SU-DHL-6 (cell line): ENCODE data around the gene SPHK2.

Experiments
- H2AFZ ChIP-seq: fragments of 200-600 bp; sonication (generic); 2 replicates; pipeline ENCODE4 v1.6.1; 2014; ENCODE audit warnings: low read depth, mild to moderate bottlenecking, moderate library complexity, mixed read lengths, antibody characterized with exemption, low read length; ENCODE audit not compliant: severe bottlenecking
- H3F3A ChIP-seq: fragments of 200-600 bp; shearing (Covaris generic); 2 replicates; pipeline ENCODE4 v1.6.0; 2016; ENCODE audit warnings: antibody characterized with exemption, mild to moderate bottlenecking; ENCODE audit not compliant: insufficient read depth
- H3K27ac ChIP-seq: fragments of 200-600 bp; sonication (generic); 2 replicates; pipeline ENCODE4 v1.5.1; 2016; ENCODE audit warnings: low read depth, mild to moderate bottlenecking, low read length, moderate library complexity, mixed read lengths
- H3K27me3 ChIP-seq: fragments of 200-600 bp; sonication (generic), shearing (Covaris generic); 2 replicates; pipeline ENCODE4 v1.6.0; 2014; ENCODE audit warnings: mild to moderate bottlenecking, low read length
- H3K36me3 ChIP-seq: fragments of 200-600 bp; sonication (generic); 2 replicates; pipeline ENCODE4 v1.6.1; 2014; ENCODE audit warnings: mild to moderate bottlenecking, low read length, mixed read lengths
- H3K4me2 ChIP-seq: fragments of 300-600, 200-600 bp; shearing (Covaris generic), sonication (generic); 2 replicates; pipeline ENCODE4 v1.6.0; 2014; ENCODE audit warnings: low read length, low read depth, mild to moderate bottlenecking; ENCODE audit not compliant: poor library complexity, severe bottlenecking
- H3K4me3 ChIP-seq: fragments of 200-600 bp; sonication (generic); 2 replicates; pipeline ENCODE4 v1.5.1; 2014; ENCODE audit warnings: antibody characterized with exemption, low read length, mild to moderate bottlenecking, mixed read lengths; ENCODE audit not compliant: insufficient read depth, poor library complexity, severe bottlenecking
- H3K79me2 ChIP-seq: fragments of 200-600 bp; sonication (generic); 2 replicates; pipeline ENCODE4 v1.6.1; 2014; ENCODE audit warnings: mild to moderate bottlenecking, low read length, moderate library complexity; ENCODE audit not compliant: insufficient read depth
- H3K9ac ChIP-seq: fragments of 200-600 bp; sonication (generic); 2 replicates; pipeline ENCODE4 v1.7.0; 2014; ENCODE audit warnings: mild to moderate bottlenecking, low read length
- H3K9me2 ChIP-seq: fragments of 200-600 bp; sonication (generic); replicated peaks from 2 replicates; pipeline ENCODE4 v1.6.1; 2014; ENCODE audit warnings: low read length; ENCODE audit not compliant: insufficient read depth
- H3K9me3 ChIP-seq: fragments of 200-600 bp; sonication (generic); 2 replicates; pipeline ENCODE4 v1.6.1; 2014; ENCODE audit warnings: low read length, mixed read lengths; ENCODE audit not compliant: insufficient read depth
- H4K20me1 ChIP-seq: fragments of 200-600 bp; sonication (generic); 2 replicates; pipeline ENCODE4 v1.6.1; 2014; ENCODE audit warnings: low read depth, mild to moderate bottlenecking, antibody characterized with exemption, low read length, moderate library complexity, mixed read lengths
- CTCF ChIP-seq: fragments of 200-600 bp; sonication (generic); IDR thresholded peaks from one replicate; pipeline ENCODE4 v1.5.1; 2017; ENCODE audit warnings: antibody characterized with exemption, mild to moderate bottlenecking, low read length, moderate library complexity; ENCODE audit not compliant: insufficient read depth, poor library complexity, severe bottlenecking
- EZH2phosphoT487 ChIP-seq: fragments of 200-600 bp; sonication (generic), shearing (Covaris generic); conservative IDR thresholded peaks from 2 replicates; pipeline ENCODE4 v1.6.1; 2018; ENCODE audit warnings: mild to moderate bottlenecking, antibody characterized with exemption, low read length, moderate library complexity, mixed read lengths

The SPHK2 gene

GRCh38 chr19:48673436-48674100 lies 54.3 kb downstream of the SPHK2 start:
- no peak overlapping the region for H3K4me3 ChIP-seq

GRCh38 chr19:48674216-48674809 lies 55.0 kb downstream of the SPHK2 start:
- Histone ChIP-seq H3F3A (no peaks in the 10 kb centered on the region), H3K4me3 (no peak overlapping the region), H3K27ac (no peak overlapping the region), H3K27me3 (no peaks in the 10 kb centered on the region), H3K79me2 (no peaks in the 10 kb centered on the region), H3K9me3 (no peaks in the 10 kb centered on the region), H4K20me1 (no peaks in the 10 kb centered on the region), H3K36me3 (no peaks in the 10 kb centered on the region), H3K9ac (no peak overlapping the region), H2AFZ (no peak overlapping the region), H3K4me2 (no peak overlapping the region), H3K9me2 (no peaks in the 10 kb centered on the region)
- no peak for TF ChIP-seq CTCF
- TF ChIP-seq EZH2phosphoT487, result no peak

More at GRCh38 chr19:48673436-48674100, 54.3 kb downstream of the SPHK2 start:
- Histone ChIP-seq H3K27me3 (no peaks in the 10 kb centered on the region), H3K79me2 (no peaks in the 10 kb centered on the region), H3K4me2 (no peak overlapping the region), H3K36me3 (no peaks in the 10 kb centered on the region), H4K20me1 (no peaks in the 10 kb centered on the region), H3K9me3 (no peaks in the 10 kb centered on the region), H2AFZ (no peak overlapping the region), H3K27ac (no peak overlapping the region), H3K9ac (no peak overlapping the region), H3K9me2 (no peaks in the 10 kb centered on the region), H3F3A (no peaks in the 10 kb centered on the region)
- TF ChIP-seq CTCF (no peak), EZH2phosphoT487 (no peak)

- H3K36me3 ChIP-seq, result no peaks in the 10 kb centered on the region
- no peaks in the 10 kb centered on the region for H3K9me2 ChIP-seq
- H4K20me1 ChIP-seq, result no peaks in the 10 kb centered on the region
- TF ChIP-seq EZH2phosphoT487 (no peak), CTCF (peak; percentile 92)
- H2AFZ ChIP-seq, result no peak overlapping the region
- no peaks in the 10 kb centered on the region for H3F3A ChIP-seq
- no peak overlapping the region for H3K9ac ChIP-seq
- no peaks in the 10 kb centered on the region for H3K27me3 ChIP-seq
- no peaks in the 10 kb centered on the region for H3K9me3 ChIP-seq
- H3K4me2 ChIP-seq, result no peak overlapping the region
- no peaks in the 10 kb centered on the region for H3K79me2 ChIP-seq
- H3K27ac ChIP-seq, result no peak overlapping the region
- no peak overlapping the region for H3K4me3 ChIP-seq
These were observed 55.9 kb downstream of the SPHK2 start for GRCh38 chr19:48674921-48675824.
